ENCODE results near the gene ADGRB3.

GRCh38 chr6:68988698-68989097, 353.6 kb downstream of the ADGRB3 start:
- TF ChIP-seq CTCF (conservative IDR thresholded peaks at IDR 0.05; ENCODE audit: low read depth, low read length) (no peak), EZH2 (IDR thresholded peaks at IDR 0.05; ENCODE audit: borderline replicate concordance, low read depth, low read length, poor library complexity, severe bottlenecking) (no peak)

Data from A673 (cell line).